K562 (cell line): Measurements from ENCODE around the gene MMP19.

Experiments used
- ARID3A ChIP-seq: IDR thresholded peaks from 2 replicates; pipeline ENCODE4 v1.6.1; 2012; ENCODE audit warnings: low read depth, low read length, improper control_type of control experiment, borderline replicate concordance
- BRF1 ChIP-seq: IDR thresholded peaks from 3 replicates; pipeline ENCODE4 v1.6.1; 2011; ENCODE audit warnings: borderline replicate concordance, mild to moderate bottlenecking; ENCODE audit not compliant: insufficient read length; ENCODE audit errors: extremely low read depth
- CTCF ChIP-seq, 3 experiments: IDR thresholded peaks in 2 of 3; conservative IDR thresholded peaks in 1 of 3; 2 replicates each; pipeline ENCODE4 v1.5.1; 2011 to 2012; ENCODE audit warnings: low read length in 3 of 3, mild to moderate bottlenecking in 3 of 3, control low read depth in 2 of 3, improper control_type of control experiment in 1 of 3, inconsistent platforms in 1 of 3, low read depth in 1 of 3, mixed read lengths in 1 of 3, moderate library complexity in 1 of 3; ENCODE audit not compliant: insufficient read depth in 2 of 3
- EHMT2 ChIP-seq: fragments of 450-650 bp; IDR thresholded peaks from 2 replicates; pipeline ENCODE4 v1.6.1; 2018; ENCODE audit warnings: antibody characterized with exemption
- EZH2 ChIP-seq: IDR thresholded peaks from 2 replicates; pipeline ENCODE4 v1.6.1; 2012; ENCODE audit warnings: low read depth, mild to moderate bottlenecking, inconsistent platforms, low read length, borderline replicate concordance
- FOXP1 ChIP-seq: sonication (generic); formaldehyde crosslinking; IDR thresholded peaks from 2 replicates; pipeline ENCODE4 v1.8.0; 2022; ENCODE audit warnings: mild to moderate bottlenecking, missing genetic modification reagents
- HMG20A ChIP-seq: fragments of 450-650 bp; formaldehyde crosslinking; conservative IDR thresholded peaks from 2 replicates; pipeline ENCODE4 v1.4.0; 2020; ENCODE audit warnings: mild to moderate bottlenecking, mixed read lengths
- IRF2 ChIP-seq: sonication (generic); formaldehyde crosslinking; IDR thresholded peaks from 2 replicates; pipeline ENCODE4 v1.8.1; 2022; ENCODE audit warnings: mild to moderate bottlenecking, missing genetic modification reagents
- NR3C1 ChIP-seq: sonication (generic); formaldehyde crosslinking; IDR thresholded peaks from 2 replicates; pipeline ENCODE4 v1.8.1; 2022; ENCODE audit warnings: missing genetic modification reagents
- POLR2A ChIP-seq: fragments of 450-650 bp; conservative IDR thresholded peaks from 2 replicates; pipeline ENCODE4 v1.6.1; 2016
- RCOR1 ChIP-seq, 2 experiments: IDR thresholded peaks; 2 replicates each; pipeline ENCODE4 v1.6.1; 2012; ENCODE audit warnings: low read depth in 2 of 2, low read length in 2 of 2, borderline replicate concordance in 1 of 2, improper control_type of control experiment in 1 of 2

GRCh38 chr12:55789893-55790292, 52.8 kb downstream of the MMP19 start:
- TF ChIP-seq BRF1 (no peak), ARID3A (no peak), EHMT2 (no peak), CTCF (IDR thresholded peaks at IDR 0.05 in 2 of 3, conservative IDR thresholded peaks at IDR 0.05 in 1 of 3; ENCODE audit: insufficient read depth in 2 of 3, low read depth in 1 of 3, low read length in 3 of 3) (no peak), HMG20A (no peak), EZH2 (no peak), FOXP1 (CRISPR knock-in tag) (no peak), NR3C1 (CRISPR knock-in tag) (no peak), RCOR1 (IDR thresholded peaks at IDR 0.05; ENCODE audit: borderline replicate concordance in 1 of 2, low read depth in 2 of 2, low read length in 2 of 2) (no peak), IRF2 (CRISPR knock-in tag) (no peak), POLR2A (no peak)
